Tibial artery (tissue), 4 donors: ENCODE data around the gene TNFRSF12A.
A peak's percentile ranks its signal among the peaks of the same experiment; 100 is the strongest.

Experiments
- DNase-seq, 2 donors: peaks; one replicate each; pipeline ENCODE4 v3.0.0-alpha.2; 2019
- H3K27ac ChIP-seq, 2 donors: fragments of 200-600 bp; sonication (generic) in 1 of 2; 1 replicate in 1 of 2; 2 replicates in 1 of 2; pipeline ENCODE4 v1.5.1; 2018 to 2019; ENCODE audit warnings: mild to moderate bottlenecking in 1 of 2
- H3K27me3 ChIP-seq, 2 donors: fragments of 200-600 bp; sonication (generic) in 1 of 2; one replicate each; pipeline versions ENCODE4 v1.5.1 to v1.6.0; 2016 to 2019
- H3K36me3 ChIP-seq, 3 donors: fragments of 200-600 bp; sonication (generic) in 2 of 3; one replicate each; pipeline ENCODE4 v1.5.1; 2016 to 2019; ENCODE audit warnings: mild to moderate bottlenecking in 2 of 3
- H3K4me1 ChIP-seq, 4 donors: fragments of 200-600 bp; sonication (generic) in 2 of 4; 1 replicate in 3 of 4; 2 replicates in 1 of 4; pipeline ENCODE4 v1.5.1; 2016 to 2019
- H3K4me3 ChIP-seq, 2 donors: fragments of 200-600 bp; sonication (generic) in 1 of 2; 1 replicate in 1 of 2; 2 replicates in 1 of 2; pipeline ENCODE4 v1.5.1; 2018 to 2019; ENCODE audit warnings: mild to moderate bottlenecking in 2 of 2
- H3K9me3 ChIP-seq, 3 donors: fragments of 200-600 bp; sonication (generic) in 1 of 3; one replicate each; pipeline ENCODE4 v1.5.1; 2016 to 2019
- intact Hi-C: fragments of 100-400 bp; cut with DNase I; formaldehyde crosslinking; loops from one replicate; pipeline ENCODE4 v1.15.0; 2023; ENCODE audit warnings: low total_unique reads
- TF ChIP-seq, protein P1 (sequence below), 2 experiments: fragments of 200-600 bp in 1 of 2; fragments of 450-650 bp in 1 of 2; IDR thresholded peaks; one replicate each; pipeline ENCODE4 v1.5.1; 2017 to 2019; ENCODE audit warnings: antibody characterized with exemption in 2 of 2, mild to moderate bottlenecking in 1 of 2, moderate library complexity in 1 of 2

TNFRSF12A gene

DNA sequence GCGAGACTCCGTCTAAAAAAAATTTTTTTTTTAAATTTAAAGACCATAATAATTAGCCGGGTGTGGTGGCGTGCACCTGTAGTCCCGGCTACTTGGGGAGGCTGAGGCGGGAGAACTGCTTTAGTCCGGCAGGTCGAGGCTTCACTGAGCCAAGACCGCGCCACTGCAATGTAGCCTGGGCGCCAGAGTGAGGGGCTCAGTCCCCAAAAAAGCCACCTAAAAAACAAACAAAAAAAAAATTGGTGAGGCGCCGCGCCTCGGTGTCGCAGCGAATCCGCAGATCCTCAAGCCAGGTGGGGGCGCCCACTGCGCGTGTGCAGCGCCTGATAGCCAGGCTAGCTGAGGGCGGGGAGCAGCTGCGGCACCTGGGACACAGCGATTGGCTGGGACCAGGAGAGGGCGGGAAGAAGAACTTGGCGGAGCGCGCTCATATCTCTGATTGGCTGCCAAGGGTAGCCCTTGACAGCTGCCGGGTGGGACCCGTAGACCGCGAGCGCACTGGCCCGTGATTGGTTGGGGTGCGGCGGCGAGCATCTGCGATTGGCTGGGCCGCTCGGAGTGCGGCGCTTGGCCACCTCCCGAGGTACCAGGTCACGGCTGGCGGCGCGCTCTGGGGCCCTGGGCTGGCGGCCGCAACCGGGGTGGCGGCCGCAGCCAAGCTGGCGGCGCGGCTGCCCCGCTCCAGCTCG, 16.4 kb upstream of the TNFRSF12A start:
- Histone ChIP-seq H3K27me3 (peaks cover 0 to 64% of the 10 kb centered on the region in 2 donors), H3K4me1 (peaks cover 0 to 5% (median 4%) of the 10 kb centered on the region in 4 donors), H3K36me3 (no peaks in the 10 kb centered on the region), H3K9me3 (no peaks in the 10 kb centered on the region), H3K27ac (no peak overlapping the region), H3K4me3 (peak overlapping the region; percentile 19 to 35)
- peak; percentile 91 to 97 for DNase-seq
- TF ChIP-seq, protein P1, sequence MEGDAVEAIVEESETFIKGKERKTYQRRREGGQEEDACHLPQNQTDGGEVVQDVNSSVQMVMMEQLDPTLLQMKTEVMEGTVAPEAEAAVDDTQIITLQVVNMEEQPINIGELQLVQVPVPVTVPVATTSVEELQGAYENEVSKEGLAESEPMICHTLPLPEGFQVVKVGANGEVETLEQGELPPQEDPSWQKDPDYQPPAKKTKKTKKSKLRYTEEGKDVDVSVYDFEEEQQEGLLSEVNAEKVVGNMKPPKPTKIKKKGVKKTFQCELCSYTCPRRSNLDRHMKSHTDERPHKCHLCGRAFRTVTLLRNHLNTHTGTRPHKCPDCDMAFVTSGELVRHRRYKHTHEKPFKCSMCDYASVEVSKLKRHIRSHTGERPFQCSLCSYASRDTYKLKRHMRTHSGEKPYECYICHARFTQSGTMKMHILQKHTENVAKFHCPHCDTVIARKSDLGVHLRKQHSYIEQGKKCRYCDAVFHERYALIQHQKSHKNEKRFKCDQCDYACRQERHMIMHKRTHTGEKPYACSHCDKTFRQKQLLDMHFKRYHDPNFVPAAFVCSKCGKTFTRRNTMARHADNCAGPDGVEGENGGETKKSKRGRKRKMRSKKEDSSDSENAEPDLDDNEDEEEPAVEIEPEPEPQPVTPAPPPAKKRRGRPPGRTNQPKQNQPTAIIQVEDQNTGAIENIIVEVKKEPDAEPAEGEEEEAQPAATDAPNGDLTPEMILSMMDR (IDR thresholded peaks at IDR 0.05): peak; percentile 40 to 51
- intact Hi-C loops: loop anchor here (2.0 kb wide), 1 partner anchor 25 kb away; no protein-coding TSS in a partner anchor

DNA sequence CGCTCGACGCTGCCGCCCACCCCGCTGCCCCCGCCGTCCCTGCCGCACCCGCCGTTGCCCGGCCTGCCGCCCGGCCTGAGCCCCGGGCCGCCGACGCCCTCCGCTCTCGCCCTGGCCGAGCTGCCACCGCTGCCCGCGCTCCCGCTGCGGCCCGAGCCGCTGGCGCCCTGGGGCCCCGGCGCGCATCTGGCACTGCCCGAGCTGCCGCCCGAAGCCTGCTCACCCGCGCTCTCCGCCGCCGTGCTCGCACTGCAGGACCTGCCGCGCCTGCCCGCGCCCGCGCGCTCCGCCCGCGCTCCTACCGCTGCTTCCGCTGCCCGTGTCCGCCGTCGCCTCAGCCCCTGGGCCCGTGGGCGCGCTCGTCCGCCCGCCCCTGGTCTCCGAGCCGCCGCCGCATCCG, 15.8 kb upstream of the TNFRSF12A start:
- TF ChIP-seq, protein P1 (IDR thresholded peaks at IDR 0.05): no peak
- Histone ChIP-seq H3K27me3 (peaks cover 0 to 65% of the 10 kb centered on the region in 2 donors), H3K4me3 (peak overlapping the region; percentile 19 to 35), H3K9me3 (no peaks in the 10 kb centered on the region), H3K4me1 (peaks cover 0 to 5% (median 4%) of the 10 kb centered on the region in 4 donors), H3K36me3 (no peaks in the 10 kb centered on the region), H3K27ac (no peak overlapping the region)
- intact Hi-C loops: no loop called here
- no peak for DNase-seq

DNA sequence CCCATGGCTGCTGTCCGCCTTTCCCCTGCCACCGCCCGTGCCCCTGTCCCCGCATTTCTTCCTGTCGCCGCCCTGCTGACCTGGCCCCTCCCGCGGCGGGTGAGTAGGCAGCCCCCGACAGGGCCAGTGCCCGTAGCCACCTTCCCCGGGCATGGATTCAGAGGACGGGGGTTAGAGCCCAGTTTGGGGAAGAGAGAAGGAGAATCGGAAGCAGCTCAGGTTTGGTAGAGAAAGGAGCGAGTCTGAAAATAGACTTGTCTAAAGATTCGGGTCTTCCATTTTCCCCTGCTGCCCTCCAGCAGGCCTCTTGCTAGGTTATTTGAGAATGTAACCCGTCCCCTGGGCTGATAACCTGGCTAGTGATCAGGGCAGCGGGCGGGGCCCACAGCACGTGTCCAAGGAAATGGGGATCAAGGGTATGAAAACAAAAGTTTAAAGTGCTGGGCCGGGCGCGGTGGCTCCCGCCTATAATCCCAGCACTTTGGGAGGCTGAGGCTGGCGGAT, 15.3 kb upstream of the TNFRSF12A start:
- Histone ChIP-seq H3K4me3 (peak overlapping the region in 1 of 2 donors; percentile 5), H3K4me1 (peaks cover 0 to 5% (median 4%) of the 10 kb centered on the region in 4 donors), H3K27me3 (peaks cover 0 to 68% of the 10 kb centered on the region in 2 donors), H3K36me3 (no peaks in the 10 kb centered on the region), H3K9me3 (no peaks in the 10 kb centered on the region), H3K27ac (no peak overlapping the region)
- DNase-seq: no peak
- TF ChIP-seq, protein P1 (IDR thresholded peaks at IDR 0.05): no peak
- intact Hi-C loops: no loop called here

DNA sequence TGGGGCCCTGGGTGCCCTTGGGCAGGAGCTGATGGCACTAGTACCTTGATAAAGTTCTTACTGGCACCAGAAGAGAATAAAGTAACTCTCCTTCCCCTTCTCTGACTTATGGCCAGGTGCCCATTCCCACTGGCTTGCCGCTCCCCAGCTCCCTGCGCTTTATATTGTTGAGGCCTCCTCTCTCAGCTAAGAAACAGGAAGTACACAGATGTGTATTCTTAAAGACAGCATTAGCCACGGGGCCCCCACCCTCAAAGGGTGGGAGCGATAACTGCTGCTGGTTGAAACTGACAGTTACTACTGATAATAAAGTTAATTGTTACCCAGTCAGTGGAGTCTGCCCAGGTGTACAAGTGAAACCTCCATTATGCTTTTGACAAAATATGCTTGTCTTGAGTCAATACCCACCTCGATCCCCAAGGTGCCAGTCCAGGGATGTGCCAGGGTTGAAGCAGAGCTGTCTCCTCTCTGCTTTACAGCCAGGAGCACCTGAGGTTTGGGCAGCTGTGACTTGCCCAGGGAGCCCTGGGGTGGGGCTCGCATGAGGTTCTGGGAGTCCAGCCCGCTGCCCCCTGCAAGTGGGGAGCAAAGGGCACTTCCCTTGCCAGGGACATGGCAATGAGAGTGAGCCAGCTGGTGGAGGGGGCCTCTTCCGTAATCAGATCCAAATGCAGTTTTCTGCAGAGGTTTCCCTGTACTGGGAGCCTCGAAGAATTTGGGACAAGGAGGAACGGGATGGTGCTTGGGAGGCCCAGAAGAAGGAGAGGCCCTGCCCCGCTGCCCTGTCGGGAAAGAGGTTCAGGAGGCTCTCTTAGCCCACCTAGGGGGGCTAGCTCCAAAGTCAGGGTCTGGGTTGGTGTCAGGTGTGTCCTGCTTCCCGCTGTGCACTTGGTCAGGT, 12.9 kb upstream of the TNFRSF12A start:
- H3K4me1 ChIP-seq: peaks cover 0 to 9% (median 4%) of the 10 kb centered on the region in 4 donors
- intact Hi-C loops: no loop called here
- H3K4me3 ChIP-seq: no peak overlapping the region
- no peaks in the 10 kb centered on the region for H3K36me3 ChIP-seq
- TF ChIP-seq, protein P1 (IDR thresholded peaks at IDR 0.05): no peak
- H3K9me3 ChIP-seq: no peaks in the 10 kb centered on the region
- no peak overlapping the region for H3K27ac ChIP-seq
- H3K27me3 ChIP-seq: peaks cover 4 to 72% of the 10 kb centered on the region in 2 donors
- DNase-seq: no peak

DNA sequence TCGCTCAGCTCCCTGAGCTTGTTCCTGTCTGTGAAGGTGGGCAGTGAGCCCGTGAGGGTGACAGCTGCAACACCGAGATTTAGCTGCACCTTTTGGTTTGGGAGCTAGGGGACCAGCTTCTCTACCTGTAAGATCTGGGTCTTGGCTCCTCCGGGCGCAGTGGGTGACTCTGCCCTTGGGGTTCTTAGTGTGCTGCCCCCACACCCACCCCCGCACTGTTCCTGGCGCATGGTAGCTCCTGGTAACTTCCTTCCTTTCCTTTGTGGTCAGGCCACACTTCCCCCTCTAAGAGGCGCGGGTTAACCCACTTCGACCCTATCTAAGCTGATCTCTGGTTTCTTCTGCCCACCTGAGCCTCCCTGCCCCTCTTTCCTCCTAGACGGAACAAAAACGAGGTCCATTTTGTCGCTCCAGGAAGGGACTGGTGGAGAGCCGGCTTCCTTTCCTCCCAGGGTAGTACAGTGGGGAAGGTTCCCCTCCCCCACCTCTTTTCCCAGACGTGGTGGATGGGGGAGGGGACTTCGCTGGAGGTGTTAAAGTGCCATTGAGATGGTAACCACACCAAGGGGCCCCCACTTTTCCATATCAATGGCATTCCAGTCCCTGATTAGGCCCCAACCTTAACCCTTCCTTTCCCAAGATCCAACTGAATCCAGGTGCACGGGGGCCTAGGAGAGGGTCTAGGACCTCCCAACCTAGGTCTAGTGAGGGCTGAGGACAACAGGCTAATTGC, 12.0 kb upstream of the TNFRSF12A start:
- intact Hi-C loops: no loop called here
- peaks cover 0 to 9% (median 4%) of the 10 kb centered on the region in 4 donors for H3K4me1 ChIP-seq
- peaks cover 6 to 78% of the 10 kb centered on the region in 2 donors for H3K27me3 ChIP-seq
- no peak overlapping the region for H3K27ac ChIP-seq
- no peaks in the 10 kb centered on the region for H3K9me3 ChIP-seq
- H3K36me3 ChIP-seq: no peaks in the 10 kb centered on the region
- no peak for DNase-seq
- TF ChIP-seq, protein P1 (IDR thresholded peaks at IDR 0.05): no peak
- H3K4me3 ChIP-seq: no peak overlapping the region
